ENCODE data around the gene OR52H1. TPM values are rescaled to one million over a fixed set of nuclear protein-coding genes. Genes with fewer than 3 reads are reported as not detected.
"Not testable (repeated sequence)": the region's sequence is repeated elsewhere in the genome, so short reads cannot be mapped to it uniquely, and the experiment has no call there.

The OR52H1 gene
- not detected in 2 replicates for total RNA-seq (2014; rRNA removed; shearing (Covaris generic))

DNA sequence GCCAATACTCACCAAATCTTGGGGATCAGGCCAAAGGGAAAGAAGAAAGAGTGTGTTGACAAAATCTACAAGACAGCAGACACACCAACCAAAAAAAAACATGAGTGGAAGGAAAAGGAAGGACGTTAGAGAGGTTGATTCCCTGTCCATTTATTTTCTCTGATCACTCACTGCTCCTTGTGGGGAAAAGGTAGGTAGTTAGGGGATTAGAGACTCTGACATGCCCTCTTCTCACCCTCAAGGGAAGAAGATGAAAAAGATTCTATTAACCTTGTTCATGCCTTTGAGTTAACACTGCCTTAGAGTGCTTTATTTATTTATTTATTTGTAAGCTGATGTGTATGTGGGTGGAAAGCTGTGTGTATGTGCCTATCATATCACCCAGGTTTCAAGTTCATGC lies at the start of gene OR52H1:
TSS of gene OR52H1 (minus strand) at position 101 of the 400 bp plus-strand sequence. CDS start 3,035 bp downstream, outside the sequence.
- in situ Hi-C loops (cut with HindIII; ENCODE audit: low sequenced_read_pairs): no loop called here
- no peak for DNase-seq (ENCODE audit: low spot score)

DNA sequence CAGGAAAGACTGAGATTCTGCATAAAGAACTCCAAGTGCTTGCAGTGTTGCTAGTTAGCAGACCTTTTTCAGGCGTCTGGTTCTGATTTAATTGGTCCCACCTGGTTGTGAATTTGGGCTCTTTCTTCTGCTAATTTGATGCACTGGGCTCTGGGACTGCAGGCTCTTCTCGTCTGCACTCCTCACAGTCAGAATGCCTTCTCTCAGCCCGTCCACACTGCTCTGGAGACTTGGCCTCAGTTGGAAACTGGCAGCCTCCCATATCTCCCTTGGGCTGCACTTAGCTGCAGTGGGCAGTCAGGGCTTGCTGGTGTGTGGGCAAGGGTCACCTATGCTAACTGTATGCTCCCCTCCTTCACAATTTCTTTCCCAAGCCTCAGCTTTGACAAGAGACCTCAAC lies 49.6 kb upstream of the OR52H1 start:
- DNase-seq (ENCODE audit: low spot score): peak; percentile 6
- in situ Hi-C loops (cut with HindIII; ENCODE audit: low sequenced_read_pairs): no loop called here

DNA sequence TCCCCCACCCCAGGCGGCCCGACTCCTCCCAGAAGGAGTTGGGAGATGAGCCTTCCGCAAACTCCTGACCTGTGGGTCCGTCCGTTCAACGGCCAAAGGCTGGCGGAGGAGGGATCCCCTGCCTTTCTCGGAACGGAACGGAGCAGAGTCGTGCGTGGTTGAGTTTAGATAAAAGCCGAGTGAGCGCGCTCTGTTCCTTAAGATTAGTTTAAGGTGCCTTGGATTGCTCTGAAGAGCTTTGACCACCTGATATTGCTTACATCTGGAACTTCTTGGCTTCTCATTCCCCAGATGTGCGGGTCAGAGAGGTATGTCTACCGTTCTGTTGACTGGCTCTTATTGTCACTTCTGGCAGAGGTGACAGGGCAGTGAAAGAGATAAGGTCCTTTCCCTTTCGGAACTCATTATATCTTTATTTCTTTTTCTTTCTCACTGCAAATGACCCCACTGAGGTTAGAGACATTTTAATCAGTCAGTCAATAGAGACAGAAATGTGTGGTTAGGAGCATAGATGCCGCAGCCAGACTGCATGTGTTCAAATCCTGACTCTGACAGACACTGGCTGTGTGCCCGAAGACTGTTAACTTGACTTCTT lies 48.4 kb upstream of the OR52H1 start, which contains the start of gene TRIM6:
TSS of gene TRIM6 (plus strand) at position 31 of the 595 bp plus-strand sequence. CDS start at position 292, 261 bp downstream.
- DNase-seq (ENCODE audit: low spot score): no peak

DNA sequence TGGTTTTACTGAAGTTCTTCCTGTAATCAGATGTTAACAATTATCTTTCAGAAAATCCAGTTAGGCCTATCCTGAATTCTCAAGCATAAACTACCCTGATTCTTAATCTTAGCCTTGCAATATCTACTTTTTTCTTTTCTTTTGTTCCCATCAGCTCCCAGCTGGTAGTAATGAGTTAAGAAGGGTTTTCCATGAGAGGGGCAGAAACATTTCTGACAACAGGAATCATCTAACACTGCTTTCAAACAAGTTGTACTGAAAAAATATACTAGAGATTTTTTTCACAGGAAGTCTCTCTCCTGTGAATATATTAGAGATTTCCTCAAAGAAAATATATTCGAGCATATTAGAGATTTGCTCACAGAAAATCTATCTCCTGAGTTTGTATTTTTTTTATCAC lies 44.8 kb upstream of the OR52H1 start:
- DNase-seq (ENCODE audit: low spot score): no peak
- in situ Hi-C loops (cut with HindIII; ENCODE audit: low sequenced_read_pairs): no loop called here

More for the DNA sequence above, 48.4 kb upstream of the OR52H1 start, which contains the start of gene TRIM6:
- in situ Hi-C loops (cut with HindIII; ENCODE audit: low sequenced_read_pairs): no loop called here

DNA sequence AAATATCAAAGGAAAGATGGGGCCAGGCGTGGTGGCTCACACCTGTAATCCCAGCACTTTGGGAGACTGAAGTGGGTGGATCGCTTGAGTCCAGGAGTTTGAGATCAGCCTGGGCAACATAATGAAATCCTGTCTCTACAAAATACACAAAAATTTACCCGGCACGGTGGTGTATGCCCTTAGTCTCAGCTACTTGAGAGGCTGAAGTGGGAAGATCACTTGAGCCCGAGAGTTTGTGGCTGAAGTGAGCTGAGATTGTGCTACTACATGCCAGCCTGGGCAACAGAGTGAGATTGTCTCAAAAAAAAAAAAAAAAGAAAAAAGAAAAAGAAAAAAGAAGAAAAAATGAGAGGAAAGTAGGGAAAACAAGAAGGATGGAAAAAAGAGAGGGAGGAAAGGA lies 44.3 kb upstream of the OR52H1 start:
- in situ Hi-C loops (cut with HindIII; ENCODE audit: low sequenced_read_pairs): no loop called here
- no peak for DNase-seq (ENCODE audit: low spot score)

DNA sequence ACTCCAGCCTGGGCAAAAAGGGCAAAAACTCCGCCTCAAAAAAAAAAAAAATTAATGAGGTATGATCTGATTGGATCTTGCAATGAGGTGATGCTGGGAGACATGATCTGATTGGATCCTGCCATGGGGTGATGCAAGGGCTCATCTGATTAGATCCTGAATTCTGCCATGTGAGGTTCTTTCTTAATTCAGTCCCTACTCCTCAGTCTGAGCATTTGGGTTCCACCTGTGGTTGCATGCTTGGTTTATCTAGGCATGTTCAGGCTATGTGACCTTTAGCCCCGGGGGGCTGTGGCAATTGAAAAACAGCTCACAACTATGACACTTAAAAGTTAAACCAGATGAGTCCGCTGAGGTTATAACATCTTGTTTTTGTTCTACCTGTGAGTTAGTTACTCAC lies 43.3 kb upstream of the OR52H1 start:
- DNase-seq (ENCODE audit: low spot score): no peak
- in situ Hi-C loops (cut with HindIII; ENCODE audit: low sequenced_read_pairs): no loop called here

DNA sequence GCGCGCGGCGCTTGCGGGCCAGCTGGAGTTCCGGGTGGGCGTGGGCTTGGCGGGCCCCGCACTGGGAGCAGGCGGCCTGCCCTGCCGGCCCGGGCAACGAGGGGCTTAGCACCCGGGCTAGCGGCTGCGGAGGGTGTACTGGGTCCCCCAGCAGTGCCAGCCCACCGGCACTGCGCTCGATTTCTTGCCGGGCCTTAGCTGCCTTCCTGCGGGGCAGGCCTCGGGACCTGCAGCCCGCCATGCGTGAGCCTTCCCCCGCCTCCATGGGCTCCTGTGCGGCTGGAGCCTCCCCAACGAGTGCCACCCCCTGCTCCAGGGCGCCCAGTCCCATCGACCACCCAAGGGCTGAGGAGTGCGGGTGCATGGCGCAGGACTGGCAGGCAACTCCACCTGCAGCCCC lies 41.6 kb upstream of the OR52H1 start:
- DNase-seq (ENCODE audit: low spot score); in situ Hi-C loops (cut with HindIII; ENCODE audit: low sequenced_read_pairs): not testable (repeated sequence)

DNA sequence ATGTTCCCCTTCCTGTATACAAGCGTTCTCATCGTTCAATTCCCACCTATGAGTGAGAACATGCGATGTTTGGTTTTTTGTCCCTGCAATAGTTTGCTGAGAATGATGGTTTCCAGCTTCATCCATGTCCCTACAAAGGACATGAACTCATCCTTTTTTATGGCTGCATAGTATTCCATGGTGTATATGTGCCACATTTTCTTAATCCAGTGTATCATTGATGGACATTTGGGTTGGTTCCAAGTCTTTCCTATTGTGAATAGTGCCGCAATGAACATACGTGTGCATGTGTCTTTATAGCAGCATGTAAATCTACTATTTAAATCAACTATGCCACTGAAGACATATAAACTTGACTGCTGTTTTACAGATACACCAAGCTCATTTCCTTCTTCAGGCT lies 36.1 kb upstream of the OR52H1 start:
- in situ Hi-C loops (cut with HindIII; ENCODE audit: low sequenced_read_pairs): not testable (repeated sequence)

DNA sequence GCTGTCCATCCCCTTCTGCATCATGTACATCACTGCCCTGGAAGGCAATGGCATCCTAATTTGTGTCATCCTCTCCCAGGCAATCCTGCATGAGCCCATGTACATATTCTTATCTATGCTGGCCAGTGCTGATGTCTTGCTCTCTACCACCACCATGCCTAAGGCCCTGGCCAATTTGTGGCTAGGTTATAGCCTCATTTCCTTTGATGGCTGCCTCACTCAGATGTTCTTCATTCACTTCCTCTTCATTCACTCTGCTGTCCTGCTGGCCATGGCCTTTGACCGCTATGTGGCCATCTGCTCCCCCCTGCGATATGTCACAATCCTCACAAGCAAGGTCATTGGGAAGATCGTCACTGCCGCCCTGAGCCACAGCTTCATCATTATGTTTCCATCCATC lies 32.7 kb upstream of the OR52H1 start:
- in situ Hi-C loops (cut with HindIII; ENCODE audit: low sequenced_read_pairs): no loop called here
- DNase-seq (ENCODE audit: low spot score): no peak

More for the DNA sequence above, 36.1 kb upstream of the OR52H1 start:
- not testable (repeated sequence) for DNase-seq (ENCODE audit: low spot score)

DNA sequence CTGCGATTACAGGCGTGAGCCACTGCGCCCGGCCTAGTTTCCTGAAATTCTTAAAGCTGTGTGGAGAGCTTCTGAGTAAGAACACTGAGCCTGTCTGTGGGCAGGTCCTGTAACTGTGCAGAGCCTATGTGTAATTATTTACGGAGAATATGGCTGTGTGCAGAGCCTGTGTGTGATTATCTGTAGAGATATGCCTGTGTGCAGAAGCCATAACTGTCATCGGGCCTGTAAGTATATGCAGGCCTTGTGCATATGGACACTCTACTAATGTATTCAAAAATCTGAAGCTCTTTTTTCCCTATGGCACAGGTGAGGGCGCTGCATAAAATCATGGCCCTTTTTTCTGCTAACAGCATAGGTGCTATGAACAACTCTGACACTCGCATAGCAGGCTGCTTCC lies 32.2 kb upstream of the OR52H1 start, which contains the start of gene OR52B6:
TSS of gene OR52B6 (plus strand) at position 301 of the 400 bp plus-strand sequence. CDS start at position 301, 0 bp downstream.
- in situ Hi-C loops (cut with HindIII; ENCODE audit: low sequenced_read_pairs): no loop called here
- no peak for DNase-seq (ENCODE audit: low spot score)

DNA sequence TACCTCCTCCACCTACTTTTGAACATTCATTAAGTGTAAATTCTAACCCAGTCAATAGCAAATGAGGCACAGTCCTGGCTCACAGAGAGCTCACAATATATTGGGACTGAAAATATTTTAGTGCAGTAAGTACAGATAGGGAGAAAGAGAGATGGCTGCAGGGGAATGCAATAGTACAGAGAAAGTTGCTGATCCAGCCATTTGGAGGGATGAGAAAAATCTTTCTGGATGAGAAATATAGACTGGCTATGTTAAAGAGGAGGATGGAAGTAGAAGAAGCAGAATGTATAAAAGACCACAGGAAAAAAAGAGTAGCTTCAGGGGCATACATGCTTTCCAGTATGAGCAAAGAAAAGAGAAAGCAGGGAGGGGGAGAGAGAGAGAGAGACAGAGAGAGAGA lies 28.8 kb upstream of the OR52H1 start:
- in situ Hi-C loops (cut with HindIII; ENCODE audit: low sequenced_read_pairs): no loop called here
- DNase-seq (ENCODE audit: low spot score): no peak

- in situ Hi-C loops (cut with HindIII; ENCODE audit: low sequenced_read_pairs): no loop called here
- no peak for DNase-seq (ENCODE audit: low spot score)
Observed at GRCh38 chr11:5575152-5575551, 26.8 kb upstream of the OR52H1 start.

DNA sequence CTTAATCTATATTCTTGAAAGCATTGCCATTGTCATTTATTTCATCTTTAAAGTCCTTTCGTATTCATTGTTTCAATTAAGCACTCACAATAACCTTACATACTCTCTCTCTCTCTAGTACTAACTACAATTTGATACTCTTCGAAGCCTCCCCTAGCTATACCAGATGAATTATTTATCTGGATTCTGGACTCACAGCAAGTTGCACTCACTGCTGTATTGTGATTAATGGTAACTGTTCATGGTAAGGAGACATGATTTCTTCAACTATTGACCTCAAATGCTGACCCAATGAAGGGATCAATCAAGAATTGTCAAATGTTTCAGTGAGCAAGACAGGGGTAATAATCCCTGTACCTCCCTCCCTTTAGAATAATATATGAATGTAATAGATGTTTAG lies 26.3 kb upstream of the OR52H1 start:
- DNase-seq (ENCODE audit: low spot score): no peak
- in situ Hi-C loops (cut with HindIII; ENCODE audit: low sequenced_read_pairs): no loop called here

GRCh38 chr11:5564259-5565019 lies 16.1 kb upstream of the OR52H1 start:
- DNase-seq (ENCODE audit: low spot score): no peak
- in situ Hi-C loops (cut with HindIII; ENCODE audit: low sequenced_read_pairs): no loop called here

GRCh38 chr11:5557751-5558150 lies 9.4 kb upstream of the OR52H1 start:
- no peak for DNase-seq (ENCODE audit: low spot score)
- in situ Hi-C loops (cut with HindIII; ENCODE audit: low sequenced_read_pairs): no loop called here

DNA sequence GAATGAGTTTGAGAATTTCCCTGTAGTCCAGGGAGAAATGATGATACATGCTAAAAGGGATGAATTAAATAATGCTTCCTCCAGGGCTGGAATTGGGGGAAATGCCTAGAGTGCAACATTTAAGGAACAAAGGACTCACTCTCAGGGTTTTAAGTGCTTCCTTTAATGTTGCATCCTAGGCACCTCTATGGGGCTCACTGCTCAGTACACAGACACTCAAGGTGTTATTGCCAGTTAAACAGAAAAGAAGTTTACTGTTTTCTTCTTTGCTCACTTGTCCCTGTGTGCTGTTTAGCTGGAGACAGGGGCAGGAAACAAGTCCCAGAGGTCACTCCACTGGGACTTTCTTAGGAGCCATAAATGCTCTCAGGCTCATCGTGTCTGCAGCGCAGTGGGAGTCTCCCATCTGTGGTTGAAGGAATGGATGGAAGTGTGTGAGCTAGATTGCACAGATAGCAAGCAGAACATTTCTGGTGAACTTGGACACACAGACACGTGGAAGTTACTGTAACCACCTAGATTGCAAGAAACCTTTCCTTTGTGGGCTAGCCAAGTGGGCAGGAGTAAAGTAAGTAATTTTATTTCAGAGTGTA lies 8.4 kb upstream of the OR52H1 start:
- no peak for DNase-seq (ENCODE audit: low spot score)
- in situ Hi-C loops (cut with HindIII; ENCODE audit: low sequenced_read_pairs): no loop called here

DNA sequence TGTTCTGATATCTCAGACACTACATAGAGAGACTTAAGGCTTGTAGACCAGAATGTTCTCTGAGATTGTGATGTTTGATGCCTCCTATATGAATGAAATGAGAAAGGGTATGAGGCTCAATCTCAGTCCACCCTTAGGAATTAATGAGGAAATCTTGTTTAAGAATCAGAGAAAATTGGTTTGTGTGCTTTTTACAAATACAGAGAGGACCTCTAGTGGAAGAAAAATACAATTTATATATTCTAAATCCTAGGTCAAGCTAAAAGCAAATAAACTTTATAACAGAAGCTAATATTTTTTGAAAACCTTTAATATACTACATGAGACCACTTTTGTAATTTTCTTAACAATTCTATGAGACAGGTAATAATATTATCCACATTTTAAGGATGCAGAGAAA lies 5.0 kb upstream of the OR52H1 start:
- DNase-seq (ENCODE audit: low spot score): peak; percentile 21
- in situ Hi-C loops (cut with HindIII; ENCODE audit: low sequenced_read_pairs): no loop called here

- no peak for DNase-seq (ENCODE audit: low spot score)
- in situ Hi-C loops (cut with HindIII; ENCODE audit: low sequenced_read_pairs): no loop called here
Observed at GRCh38 chr11:5550440-5551095, 2.2 kb upstream of the OR52H1 start.

- DNase-seq (ENCODE audit: low spot score): no peak
- in situ Hi-C loops (cut with HindIII; ENCODE audit: low sequenced_read_pairs): no loop called here
Observed at GRCh38 chr11:5547982-5548381, 358 bp downstream of the OR52H1 start.

DNA sequence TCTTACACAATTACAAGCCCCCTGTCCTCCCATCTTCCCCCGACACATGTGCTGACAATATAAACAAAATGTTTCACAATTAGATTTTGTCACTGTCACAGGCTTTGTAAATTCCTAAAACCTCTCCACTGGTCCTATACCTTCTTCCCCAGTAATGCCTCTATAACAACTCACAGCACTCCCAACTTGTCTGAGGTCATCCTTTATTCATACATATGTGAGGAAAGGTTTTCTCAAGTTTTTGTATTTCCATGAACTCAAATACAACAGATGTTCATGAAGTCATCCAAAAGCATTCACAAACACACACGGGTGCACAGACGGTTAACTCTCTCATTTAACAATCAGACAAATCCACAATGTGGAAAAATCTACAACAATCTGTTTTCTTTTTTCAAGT lies 1.9 kb downstream of the OR52H1 start:
- DNase-seq (ENCODE audit: low spot score): no peak
- in situ Hi-C loops (cut with HindIII; ENCODE audit: low sequenced_read_pairs): no loop called here
